SK-N-MC (cell line): ENCODE measurements around the gene BAHCC1.

Experiments
- EZH2 ChIP-seq: fragments of 200-600 bp; sonication (generic); IDR thresholded peaks from one replicate; pipeline ENCODE4 v1.6.1; 2017; ENCODE audit warnings: antibody characterized with exemption
- POLR2AphosphoS5 ChIP-seq: IDR thresholded peaks from 2 replicates; pipeline ENCODE4 v1.6.1; 2012; ENCODE audit warnings: mild to moderate bottlenecking, low read depth, low read length, borderline replicate concordance

GRCh38 chr17:81386141-81386645 lies 9.1 kb upstream of the BAHCC1 start:
- no peak for TF ChIP-seq POLR2AphosphoS5
- no peak for TF ChIP-seq EZH2
